AG04449 (cell line): ENCODE results near the gene OSTC.

ENCODE experiments used
- CTCF ChIA-PET: fragments of 350-600 bp; formaldehyde crosslinking; extraction: SDS; loops from one replicate; lab custom pipeline; 2021; ENCODE audit warnings: antibody characterized with exemption; lab: Yijun Ruan, JAX
- POLR2A ChIA-PET: fragments of 400-600, 350-600 bp; formaldehyde crosslinking; extraction: SDS; loops from one replicate; lab custom pipeline; 2020; ENCODE audit warnings: antibody characterized with exemption, inconsistent platforms; lab: Yijun Ruan, JAX
- DNase-seq: peaks from one replicate; pipeline ENCODE4 v3.0.0-alpha.2; 2010; ENCODE audit warnings: low read depth, low spot score
- H3K4me3 ChIP-seq: 2 replicates; pipeline ENCODE4 v1.5.1; 2011; ENCODE audit warnings: low read depth, mild to moderate bottlenecking, control low read depth, low read length
- CTCF ChIP-seq: IDR thresholded peaks from one replicate; pipeline ENCODE4 v1.5.1; 2011; ENCODE audit warnings: mild to moderate bottlenecking, moderate library complexity, low read length, control low read depth, inconsistent platforms; ENCODE audit not compliant: insufficient read depth; ENCODE audit errors: missing control alignments

The OSTC gene

GRCh38 chr4:108622022-108622421 lies 28.4 kb upstream of the OSTC start:
- DNase-seq: no peak
- ChIA-PET POLR2A (no interaction called here), CTCF (no interaction called here)
- no peak for TF ChIP-seq CTCF
- H3K4me3 ChIP-seq: no peak overlapping the region; the same call in 1 of the 2 replicates

- no peak for DNase-seq
- CTCF ChIA-PET: interaction anchor here (0.8 to 1.4 kb wide), 2 partner anchors 15 to 20 kb away, joined by 3 read pairs; no protein-coding TSS in a partner anchor
- POLR2A ChIA-PET: interaction anchor here (1.1 kb wide), 1 partner anchor 27 kb away, joined by 5 read pairs; the partner anchor contains the start of gene OSTC
- no peak overlapping the region for H3K4me3 ChIP-seq
- no peak for TF ChIP-seq CTCF
These were observed 27.6 kb upstream of the OSTC start for GRCh38 chr4:108622828-108623227.

- no peak for TF ChIP-seq CTCF
- ChIA-PET CTCF (interaction anchor here (1.4 to 1.8 kb wide), 2 partner anchors 19 to 606 kb away, joined by 3 to 5 read pairs; no protein-coding TSS in a partner anchor), POLR2A (no interaction called here)
- no peak overlapping the region for H3K4me3 ChIP-seq
- no peak for DNase-seq
These were observed 25.9 kb upstream of the OSTC start for GRCh38 chr4:108624263-108625056.

- no peak for TF ChIP-seq CTCF
- POLR2A ChIA-PET: no interaction called here
- no peak overlapping the region for H3K4me3 ChIP-seq
- DNase-seq: no peak
- CTCF ChIA-PET: interaction anchor here (1.8 kb wide), 1 partner anchor 607 kb away, joined by 5 read pairs; no protein-coding TSS in a partner anchor
These were observed 24.3 kb upstream of the OSTC start for GRCh38 chr4:108626056-108626455.

- H3K4me3 ChIP-seq: no peak overlapping the region
- TF ChIP-seq CTCF: no peak
- POLR2A ChIA-PET: no interaction called here
- DNase-seq: no peak
- CTCF ChIA-PET: no interaction called here
These were observed 22.0 kb upstream of the OSTC start for GRCh38 chr4:108628411-108628810.

GRCh38 chr4:108635070-108635655 lies 15.2 kb upstream of the OSTC start:
- no peak for DNase-seq
- no peak for TF ChIP-seq CTCF
- POLR2A ChIA-PET: interaction anchor here (1.0 to 1.4 kb wide), 2 partner anchors 15 kb away, joined by 3 to 4 read pairs; partner anchors contain the start of genes OSTC and RPL34
- CTCF ChIA-PET: interaction anchor here (0.9 to 1.7 kb wide), 5 partner anchors 11 to 616 kb away, joined by 3 to 5 read pairs (median 4); no protein-coding TSS in a partner anchor
- no peak overlapping the region for H3K4me3 ChIP-seq
